Suppressor macrophage (primary cell): ENCODE measurements around the gene PC.
A peak's percentile ranks its signal among the peaks of the same experiment; 100 is the strongest.

ENCODE experiments used
- DNase-seq, 4 experiments: peaks; one replicate each; pipeline ENCODE4 v3.0.0-alpha.2; 2020 to 2022

PC gene

GRCh38 chr11:66881927-66882452, 76.2 kb downstream of the PC start:
- DNase-seq: no peak

GRCh38 chr11:66881451-66881835, 76.7 kb downstream of the PC start:
- DNase-seq: no peak

GRCh38 chr11:66880496-66881450, 77.4 kb downstream of the PC start:
- peak in 3 of 4 experiments; percentile 31 to 51 (median 33) for DNase-seq

GRCh38 chr11:66879999-66880398, 78.2 kb downstream of the PC start:
- no peak for DNase-seq

- no peak for DNase-seq
Observed at GRCh38 chr11:66879583-66879982, 78.6 kb downstream of the PC start.

GRCh38 chr11:66879000-66879399, 79.2 kb downstream of the PC start:
- DNase-seq: no peak

GRCh38 chr11:66878474-66878873, 79.7 kb downstream of the PC start:
- DNase-seq: no peak

GRCh38 chr11:66877588-66878385, 80.4 kb downstream of the PC start:
- DNase-seq: no peak

GRCh38 chr11:66875378-66875777, 82.8 kb downstream of the PC start:
- no peak for DNase-seq

GRCh38 chr11:66874232-66874631, 84.0 kb downstream of the PC start:
- no peak for DNase-seq

- no peak for DNase-seq
Observed at GRCh38 chr11:66871521-66871901, 86.7 kb downstream of the PC start.

GRCh38 chr11:66870616-66871520, 87.3 kb downstream of the PC start:
- no peak for DNase-seq

- no peak for DNase-seq
Observed at GRCh38 chr11:66870131-66870530, 88.1 kb downstream of the PC start.

- no peak for DNase-seq
Observed at GRCh38 chr11:66869567-66869870, 88.7 kb downstream of the PC start.

- DNase-seq: peak; percentile 35 to 72 (median 54)
Observed at GRCh38 chr11:66868726-66869566, 89.2 kb downstream of the PC start.

GRCh38 chr11:66868082-66868725, 90.0 kb downstream of the PC start:
- DNase-seq: no peak

GRCh38 chr11:66867425-66868040, 90.7 kb downstream of the PC start:
- DNase-seq: no peak

GRCh38 chr11:66866511-66866986, 91.6 kb downstream of the PC start:
- no peak for DNase-seq

- no peak for DNase-seq
Observed at GRCh38 chr11:66866007-66866406, 92.2 kb downstream of the PC start.

- no peak for DNase-seq
Observed at GRCh38 chr11:66864924-66865697, 93.1 kb downstream of the PC start.
